Measurements from ENCODE around the gene MYO10.

MYO10 gene

DNA sequence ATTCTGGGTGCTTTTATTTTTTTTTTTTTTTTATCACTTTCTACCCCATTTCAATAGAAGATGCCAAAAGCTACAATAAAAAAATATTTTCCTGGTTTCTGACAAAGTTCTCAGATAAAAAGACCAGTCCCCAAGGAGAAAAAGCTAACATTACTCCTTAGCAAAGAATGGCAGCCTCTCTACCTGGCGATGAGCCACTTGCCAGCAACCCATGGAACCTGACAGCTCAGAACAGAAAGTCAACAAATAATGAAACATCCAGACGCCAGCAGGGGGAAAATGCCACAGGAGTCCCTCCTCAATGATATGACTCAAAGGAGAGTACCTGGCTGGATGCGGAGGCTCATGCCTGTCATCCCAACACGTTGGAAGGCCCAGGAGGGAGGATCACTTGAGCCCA lies 123.2 kb downstream of the MYO10 start:
- H3K4me3 ChIP-seq (replicated peaks; ENCODE audit: low read depth, low read length) = no peak overlapping the region
- TF ChIP-seq, protein P1, sequence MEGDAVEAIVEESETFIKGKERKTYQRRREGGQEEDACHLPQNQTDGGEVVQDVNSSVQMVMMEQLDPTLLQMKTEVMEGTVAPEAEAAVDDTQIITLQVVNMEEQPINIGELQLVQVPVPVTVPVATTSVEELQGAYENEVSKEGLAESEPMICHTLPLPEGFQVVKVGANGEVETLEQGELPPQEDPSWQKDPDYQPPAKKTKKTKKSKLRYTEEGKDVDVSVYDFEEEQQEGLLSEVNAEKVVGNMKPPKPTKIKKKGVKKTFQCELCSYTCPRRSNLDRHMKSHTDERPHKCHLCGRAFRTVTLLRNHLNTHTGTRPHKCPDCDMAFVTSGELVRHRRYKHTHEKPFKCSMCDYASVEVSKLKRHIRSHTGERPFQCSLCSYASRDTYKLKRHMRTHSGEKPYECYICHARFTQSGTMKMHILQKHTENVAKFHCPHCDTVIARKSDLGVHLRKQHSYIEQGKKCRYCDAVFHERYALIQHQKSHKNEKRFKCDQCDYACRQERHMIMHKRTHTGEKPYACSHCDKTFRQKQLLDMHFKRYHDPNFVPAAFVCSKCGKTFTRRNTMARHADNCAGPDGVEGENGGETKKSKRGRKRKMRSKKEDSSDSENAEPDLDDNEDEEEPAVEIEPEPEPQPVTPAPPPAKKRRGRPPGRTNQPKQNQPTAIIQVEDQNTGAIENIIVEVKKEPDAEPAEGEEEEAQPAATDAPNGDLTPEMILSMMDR (IDR thresholded peaks at IDR 0.05; ENCODE audit: low read depth, low read length, missing control alignments) = no peak
- DNase-seq (ENCODE audit: extremely low read depth, low read depth) = no peak

DNA sequence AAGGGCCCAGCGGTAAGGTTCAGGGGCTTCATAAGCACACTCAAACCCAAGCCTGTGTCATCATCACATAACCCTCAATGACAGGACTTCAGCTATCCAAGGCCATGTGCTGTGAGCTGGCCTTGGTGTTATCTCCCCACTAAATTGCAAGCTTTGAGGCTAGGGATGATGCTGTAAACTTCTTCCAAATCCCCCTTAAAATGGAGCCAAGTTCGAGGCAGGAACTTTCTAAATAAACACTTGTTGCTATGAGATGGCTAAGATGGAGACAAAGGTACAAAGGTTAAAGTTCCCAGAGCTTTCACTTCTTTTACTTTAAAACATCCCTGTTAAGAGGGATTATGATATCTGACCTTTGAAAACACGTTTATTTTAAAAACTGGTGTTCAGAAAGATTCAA lies 123.6 kb downstream of the MYO10 start:
- TF ChIP-seq, protein P1 (IDR thresholded peaks at IDR 0.05; ENCODE audit: low read depth, low read length, missing control alignments) = no peak
- H3K4me3 ChIP-seq (replicated peaks; ENCODE audit: low read depth, low read length) = no peak overlapping the region
- no peak for DNase-seq (ENCODE audit: extremely low read depth, low read depth)

DNA sequence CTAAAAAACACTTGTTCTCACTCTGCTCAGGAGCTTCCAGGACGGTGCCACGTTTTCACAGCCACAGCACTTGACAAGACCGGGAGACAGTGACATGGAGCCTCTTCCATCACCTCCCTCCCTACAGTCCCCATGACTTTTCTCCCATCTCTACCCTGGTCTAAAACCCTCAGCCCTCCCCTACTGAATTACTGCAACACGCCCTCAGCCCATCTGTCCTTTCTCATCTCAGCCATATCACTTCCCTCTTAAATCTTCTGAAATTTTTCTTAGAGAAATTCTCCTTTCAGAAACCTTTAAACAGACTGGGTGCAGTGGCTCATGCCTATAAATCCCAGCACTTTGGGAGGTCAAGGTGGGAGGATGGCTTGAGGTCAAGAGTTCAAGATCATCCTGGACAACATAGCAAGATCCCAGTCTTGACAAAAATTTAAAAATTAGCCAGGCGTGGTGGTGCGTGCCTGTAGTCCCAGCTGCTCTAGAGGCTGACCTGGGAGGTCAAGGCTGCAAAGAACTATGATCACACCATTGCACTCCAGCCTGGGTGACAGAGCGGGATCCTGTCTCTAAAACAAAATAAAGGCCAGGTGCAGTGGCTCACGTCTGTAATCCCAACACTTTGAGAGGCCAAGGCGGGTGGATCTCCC lies 125.8 kb downstream of the MYO10 start:
- no peak for DNase-seq (ENCODE audit: extremely low read depth, low read depth)
- H3K4me3 ChIP-seq (replicated peaks; ENCODE audit: low read depth, low read length) = no peak overlapping the region
- TF ChIP-seq, protein P1 (IDR thresholded peaks at IDR 0.05; ENCODE audit: low read depth, low read length, missing control alignments) = no peak

DNA sequence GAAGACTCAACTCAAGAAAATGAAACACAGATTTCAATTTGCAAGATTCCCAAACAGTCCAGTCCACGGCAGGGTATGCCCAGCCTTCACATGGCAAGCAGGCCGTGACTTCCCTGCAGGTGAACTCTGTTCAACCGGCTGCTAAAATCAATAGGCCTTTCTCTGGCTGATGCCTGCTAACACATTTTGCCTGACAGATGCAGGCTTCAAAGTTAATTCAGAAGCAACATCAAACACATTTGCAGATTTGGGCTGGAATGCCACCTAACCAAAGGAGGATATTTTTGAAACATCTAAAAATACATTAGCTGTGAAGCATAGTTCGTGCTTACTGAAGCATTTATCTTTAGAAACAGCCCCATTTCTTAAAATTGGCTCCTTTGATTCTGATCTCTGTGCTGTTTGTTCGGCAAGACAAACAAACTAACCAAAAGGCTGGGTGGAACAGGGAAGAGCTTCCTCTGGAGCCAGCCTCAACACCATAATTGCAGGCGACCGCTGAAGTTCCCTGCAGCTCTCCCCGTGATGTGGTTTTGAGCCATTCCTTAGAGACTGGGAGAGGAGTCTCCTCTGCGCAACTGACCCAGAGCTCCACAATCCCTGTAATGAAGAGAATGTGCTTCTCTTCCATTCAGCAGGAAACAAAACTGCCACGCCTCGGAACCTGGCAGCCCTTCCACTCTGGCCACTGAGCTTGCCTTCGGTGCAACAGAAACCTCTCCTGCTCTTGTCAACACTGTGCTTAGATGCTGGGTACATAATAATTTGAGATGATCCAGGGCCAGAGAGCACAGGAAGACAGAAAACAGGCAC lies 126.5 kb downstream of the MYO10 start:
- TF ChIP-seq, protein P1 (IDR thresholded peaks at IDR 0.05; ENCODE audit: low read depth, low read length, missing control alignments) = no peak
- DNase-seq (ENCODE audit: extremely low read depth, low read depth) = no peak
- no peak overlapping the region for H3K4me3 ChIP-seq (replicated peaks; ENCODE audit: low read depth, low read length)

DNA sequence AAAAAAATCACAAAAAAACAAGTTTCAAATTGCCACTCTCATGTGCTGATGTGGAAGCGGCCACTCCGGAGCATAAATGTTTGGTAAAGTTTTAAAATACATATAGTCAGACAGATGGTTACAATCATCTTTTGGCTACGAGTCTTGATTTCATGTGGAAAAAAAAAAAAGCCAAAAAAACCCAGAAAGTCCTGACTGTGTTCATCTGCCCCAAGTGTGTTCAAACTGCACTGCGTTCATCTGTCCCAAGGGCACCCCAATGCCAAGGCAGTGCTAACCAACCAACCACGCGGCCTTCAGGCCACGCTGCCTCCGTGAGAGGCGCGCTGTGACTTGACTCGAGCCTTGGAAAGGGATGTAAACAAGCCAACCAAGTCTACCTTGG lies 127.1 kb downstream of the MYO10 start:
- H3K4me3 ChIP-seq (replicated peaks; ENCODE audit: low read depth, low read length) = no peak overlapping the region
- TF ChIP-seq, protein P1 (IDR thresholded peaks at IDR 0.05; ENCODE audit: low read depth, low read length, missing control alignments) = no peak
- no peak for DNase-seq (ENCODE audit: extremely low read depth, low read depth)

DNA sequence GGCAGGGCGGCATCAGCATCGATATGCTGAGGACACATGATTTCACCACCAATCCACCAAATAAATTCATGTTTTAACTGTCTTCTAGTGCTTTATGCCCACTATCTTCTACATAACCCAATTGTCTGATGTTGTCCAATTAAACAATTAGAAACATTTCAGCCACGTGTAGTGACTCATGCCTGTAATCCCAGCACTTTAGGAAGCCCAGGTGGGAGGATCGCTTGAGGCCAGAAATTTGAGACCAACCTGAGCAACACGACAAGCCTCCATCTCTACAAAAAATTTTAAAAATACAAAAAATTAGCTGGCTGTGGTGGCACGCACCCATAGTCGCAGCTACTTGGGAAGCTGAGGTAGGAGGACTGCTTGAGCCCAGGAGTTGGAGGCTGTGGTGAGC lies 128.1 kb downstream of the MYO10 start:
- TF ChIP-seq, protein P1 (IDR thresholded peaks at IDR 0.05; ENCODE audit: low read depth, low read length, missing control alignments) = no peak
- no peak for DNase-seq (ENCODE audit: extremely low read depth, low read depth)
- H3K4me3 ChIP-seq (replicated peaks; ENCODE audit: low read depth, low read length) = no peak overlapping the region
